GM23338 (cell line): ENCODE results near the gene FBXW4. TPM values are rescaled to one million over a fixed set of nuclear protein-coding genes. Genes with fewer than 3 reads are reported as not detected.

Source experiments
- ATAC-seq: fragments of 200-7000 bp; cut with Tn5 transposase; 3 replicates; pipeline ENCODE4 v1.9.1; 2020
- DNase-seq: peaks from one replicate; pipeline ENCODE4 v3.0.0-alpha.2; 2015; ENCODE audit warnings: low spot score
- H2AFZ ChIP-seq: fragments of 200-600 bp; sonication (generic); 2 replicates; pipeline ENCODE4 v1.8.0; 2016; ENCODE audit warnings: antibody characterized with exemption, mild to moderate bottlenecking, moderate library complexity
- H3F3A ChIP-seq: fragments of 200-600 bp; sonication (generic); replicated peaks from 2 replicates; pipeline ENCODE4 v1.8.0; 2017; ENCODE audit warnings: antibody characterized with exemption, mixed run types, low read depth
- H3K27ac ChIP-seq: fragments of 200-600 bp; sonication (generic); 2 replicates; pipeline ENCODE4 v1.6.1; 2016; ENCODE audit warnings: low read depth
- H3K27me3 ChIP-seq: fragments of 200-600 bp; sonication (generic); 2 replicates; pipeline ENCODE4 v1.8.0; 2016; ENCODE audit warnings: mild to moderate bottlenecking, mixed run types, moderate library complexity; ENCODE audit not compliant: insufficient read depth
- H3K36me3 ChIP-seq: fragments of 200-600 bp; sonication (generic); 2 replicates; pipeline ENCODE4 v1.8.0; 2016; ENCODE audit warnings: mild to moderate bottlenecking; ENCODE audit not compliant: insufficient read depth
- H3K4me1 ChIP-seq: fragments of 200-600 bp; sonication (generic); 2 replicates; pipeline ENCODE4 v1.8.0; 2016; ENCODE audit warnings: mild to moderate bottlenecking, moderate library complexity; ENCODE audit not compliant: insufficient read depth
- H3K4me2 ChIP-seq: fragments of 200-600 bp; sonication (generic); 2 replicates; pipeline ENCODE4 v1.7.1; 2017; ENCODE audit warnings: mixed run types
- H3K4me3 ChIP-seq: fragments of 200-600 bp; sonication (generic); 2 replicates; pipeline ENCODE4 v1.6.1; 2016; ENCODE audit warnings: mixed run types
- H3K79me2 ChIP-seq: fragments of 200-600 bp; sonication (generic); replicated peaks from 2 replicates; pipeline ENCODE4 v1.8.0; 2017; ENCODE audit warnings: mild to moderate bottlenecking; ENCODE audit not compliant: insufficient read depth
- H3K9me2 ChIP-seq: fragments of 200-600 bp; sonication (generic); 2 replicates; pipeline ENCODE4 v1.8.0; 2017; ENCODE audit not compliant: insufficient read depth
- H4K20me1 ChIP-seq: fragments of 200-600 bp; sonication (generic); replicated peaks from 2 replicates; pipeline ENCODE4 v1.8.0; 2017; ENCODE audit warnings: mild to moderate bottlenecking; ENCODE audit not compliant: insufficient read depth
- H3K27ac Mint-ChIP-seq: 2 replicates; pipeline ENCODE4 v1.8.0; 2020; ENCODE audit warnings: inconsistent platforms, mild to moderate bottlenecking, moderate library complexity, mixed read lengths
- H3K27me3 Mint-ChIP-seq: 3 replicates; pipeline ENCODE4 v1.8.0; 2022; ENCODE audit warnings: low read depth, mild to moderate bottlenecking, moderate library complexity, mixed read lengths, inconsistent platforms; ENCODE audit not compliant: insufficient read depth, poor library complexity
- H3K36me3 Mint-ChIP-seq: 3 replicates; pipeline ENCODE4 v1.8.0; 2021; ENCODE audit warnings: low read depth, mild to moderate bottlenecking, inconsistent platforms, moderate library complexity, mixed read lengths
- H3K4me1 Mint-ChIP-seq: 3 replicates; pipeline ENCODE4 v1.8.0; 2020; ENCODE audit warnings: mild to moderate bottlenecking, inconsistent platforms, mixed read lengths
- H3K4me3 Mint-ChIP-seq: 3 replicates; pipeline ENCODE4 v1.8.0; 2021; ENCODE audit warnings: moderate library complexity, mild to moderate bottlenecking, inconsistent platforms, mixed read lengths
- H3K9me3 Mint-ChIP-seq: 3 replicates; pipeline ENCODE4 v1.8.0; 2020; ENCODE audit warnings: moderate library complexity, mild to moderate bottlenecking, inconsistent platforms, mixed read lengths
- CREB1 ChIP-seq: fragments of 250-450 bp; sonication (Bioruptor Pico); IDR thresholded peaks from 2 replicates; pipeline ENCODE4 v1.5.0; 2020; ENCODE audit warnings: low read depth, mild to moderate bottlenecking, moderate library complexity
- CTCF ChIP-seq, 2 experiments: fragments of 200-600 bp in 1 of 2; sonication (generic) in 1 of 2; conservative IDR thresholded peaks; 2 replicates each; pipeline versions ENCODE4 v1.5.1 to v1.6.1; 2016 to 2017; ENCODE audit warnings: antibody characterized with exemption in 2 of 2, low read depth in 2 of 2, mild to moderate bottlenecking in 2 of 2, moderate library complexity in 1 of 2
- EZH2 ChIP-seq: fragments of 200-600 bp; sonication (generic); IDR thresholded peaks from one replicate; pipeline ENCODE4 v1.8.0; 2017; ENCODE audit warnings: antibody characterized with exemption, mild to moderate bottlenecking, low read depth; ENCODE audit not compliant: unreplicated experiment
- EZH2phosphoT487 ChIP-seq: fragments of 200-600 bp; sonication (generic); IDR thresholded peaks from one replicate; pipeline ENCODE4 v1.8.1; 2018; ENCODE audit warnings: antibody characterized with exemption; ENCODE audit not compliant: unreplicated experiment
- JUNB ChIP-seq: IDR thresholded peaks from one replicate; pipeline ENCODE4 v1.6.1; 2016; ENCODE audit warnings: antibody characterized with exemption; ENCODE audit not compliant: unreplicated experiment
- NANOG ChIP-seq: IDR thresholded peaks from 2 replicates; pipeline ENCODE4 v1.6.1; 2016; ENCODE audit warnings: antibody characterized with exemption, borderline replicate concordance
- POLR2AphosphoS5 ChIP-seq: IDR thresholded peaks from 2 replicates; pipeline ENCODE4 v1.6.1; 2016; ENCODE audit warnings: antibody characterized with exemption, low read depth
- ZNF331 ChIP-seq: fragments of 250-450 bp; sonication (Bioruptor Pico); IDR thresholded peaks from 2 replicates; pipeline ENCODE4 v1.5.0; 2020; ENCODE audit warnings: low read depth, mild to moderate bottlenecking, moderate library complexity
- ZNF462 ChIP-seq: fragments of 250-450 bp; sonication (Bioruptor Pico); IDR thresholded peaks from 2 replicates; pipeline ENCODE4 v1.5.0; 2020; ENCODE audit warnings: mild to moderate bottlenecking, moderate library complexity
- polyA plus RNA-seq: library from polyadenylated mRNA; unstranded; fragments of >200 nt; fragmentation: Nextera tagmentation; extraction: Ambion mirVana; gene quantifications from 2 replicates; pipeline ENCODE4 v1.2.1, GENCODE V29; 2016
- total RNA-seq: library from RNA; depleted of rRNA; stranded (reverse); fragments of >200 nt; shearing (Covaris generic); gene quantifications from 2 replicates; pipeline ENCODE4 v1.2.3, GENCODE V29; 2014
- TF ChIP-seq, protein P1 (sequence below): IDR thresholded peaks from one replicate; pipeline ENCODE4 v1.6.1; 2018; ENCODE audit warnings: antibody characterized with exemption; ENCODE audit not compliant: unreplicated experiment

Gene FBXW4
- total and polyA plus RNA-seq, 2 experiments from 2014 or later: 8.0 to 18.6 TPM

DNA sequence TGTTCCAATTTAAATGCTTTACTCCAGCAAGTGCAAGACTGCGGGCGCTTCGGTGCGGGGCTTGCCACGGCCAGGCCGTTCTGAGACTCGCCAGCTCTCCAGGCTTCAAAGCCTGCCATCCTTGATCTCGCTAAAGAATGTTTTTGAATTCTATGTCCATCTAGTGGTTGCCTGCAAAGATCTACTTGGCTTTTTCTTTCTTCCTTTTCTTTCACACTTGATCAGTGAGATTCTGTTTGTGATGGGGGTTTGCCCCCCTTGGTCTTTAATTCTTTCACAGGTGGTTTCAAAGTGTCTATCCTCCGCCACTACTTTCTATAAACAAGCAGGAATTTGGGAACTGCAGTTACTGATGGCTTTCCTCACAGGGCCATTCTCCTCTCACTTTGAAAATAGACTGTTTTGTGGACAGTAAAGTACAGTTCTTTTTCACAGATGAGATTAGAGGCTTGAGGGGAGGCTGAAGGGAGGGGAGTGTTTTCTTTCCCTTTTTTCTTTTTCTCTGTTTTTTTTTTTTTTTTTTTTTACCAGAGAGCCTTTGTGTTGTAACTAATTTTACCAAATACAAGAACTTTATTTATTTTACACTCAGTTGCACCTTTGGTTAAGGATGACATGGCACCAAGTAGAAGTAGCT lies 15.2 kb upstream of the FBXW4 start (continued):
- no peak for TF ChIP-seq ZNF462
- no peak for TF ChIP-seq ZNF331

DNA sequence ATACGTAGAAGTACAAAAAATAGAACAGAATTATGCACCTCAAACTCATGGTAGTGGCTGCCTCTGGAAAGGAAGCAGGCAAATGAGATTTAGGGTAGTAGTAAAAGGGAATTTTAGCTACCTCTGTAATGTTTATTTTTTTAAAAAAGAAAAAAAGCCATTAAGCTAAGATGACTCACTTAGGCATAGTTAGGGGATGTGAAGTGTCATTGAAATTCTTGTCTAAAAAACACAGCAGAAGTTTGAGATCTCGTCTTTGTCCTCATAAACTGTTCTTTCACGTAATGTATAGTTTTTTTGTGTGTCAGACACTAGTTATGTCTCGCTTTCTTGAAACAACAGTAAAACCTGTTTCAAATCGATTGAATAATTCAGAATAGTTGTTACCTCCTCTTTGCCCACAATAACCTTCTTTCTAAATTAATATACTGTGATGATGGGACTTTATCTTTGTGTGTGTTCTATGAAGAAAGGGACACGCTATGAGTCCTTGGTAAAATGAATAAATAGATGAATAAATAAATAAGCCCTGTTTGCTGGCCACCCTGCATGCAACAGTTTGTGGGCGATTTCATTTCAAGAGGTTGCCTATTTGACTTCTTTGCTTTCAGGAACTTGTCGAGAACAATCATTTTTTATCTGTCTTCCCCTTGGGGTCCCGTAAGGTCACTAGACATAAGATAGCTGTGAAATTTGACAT lies 14.5 kb upstream of the FBXW4 start:
- Mint-ChIP-seq H3K27ac (no peak overlapping the region), H3K9me3 (no peaks in the 10 kb centered on the region)
- TF ChIP-seq CREB1 (CRISPR knock-in tag): no peak
- TF ChIP-seq, protein P1, sequence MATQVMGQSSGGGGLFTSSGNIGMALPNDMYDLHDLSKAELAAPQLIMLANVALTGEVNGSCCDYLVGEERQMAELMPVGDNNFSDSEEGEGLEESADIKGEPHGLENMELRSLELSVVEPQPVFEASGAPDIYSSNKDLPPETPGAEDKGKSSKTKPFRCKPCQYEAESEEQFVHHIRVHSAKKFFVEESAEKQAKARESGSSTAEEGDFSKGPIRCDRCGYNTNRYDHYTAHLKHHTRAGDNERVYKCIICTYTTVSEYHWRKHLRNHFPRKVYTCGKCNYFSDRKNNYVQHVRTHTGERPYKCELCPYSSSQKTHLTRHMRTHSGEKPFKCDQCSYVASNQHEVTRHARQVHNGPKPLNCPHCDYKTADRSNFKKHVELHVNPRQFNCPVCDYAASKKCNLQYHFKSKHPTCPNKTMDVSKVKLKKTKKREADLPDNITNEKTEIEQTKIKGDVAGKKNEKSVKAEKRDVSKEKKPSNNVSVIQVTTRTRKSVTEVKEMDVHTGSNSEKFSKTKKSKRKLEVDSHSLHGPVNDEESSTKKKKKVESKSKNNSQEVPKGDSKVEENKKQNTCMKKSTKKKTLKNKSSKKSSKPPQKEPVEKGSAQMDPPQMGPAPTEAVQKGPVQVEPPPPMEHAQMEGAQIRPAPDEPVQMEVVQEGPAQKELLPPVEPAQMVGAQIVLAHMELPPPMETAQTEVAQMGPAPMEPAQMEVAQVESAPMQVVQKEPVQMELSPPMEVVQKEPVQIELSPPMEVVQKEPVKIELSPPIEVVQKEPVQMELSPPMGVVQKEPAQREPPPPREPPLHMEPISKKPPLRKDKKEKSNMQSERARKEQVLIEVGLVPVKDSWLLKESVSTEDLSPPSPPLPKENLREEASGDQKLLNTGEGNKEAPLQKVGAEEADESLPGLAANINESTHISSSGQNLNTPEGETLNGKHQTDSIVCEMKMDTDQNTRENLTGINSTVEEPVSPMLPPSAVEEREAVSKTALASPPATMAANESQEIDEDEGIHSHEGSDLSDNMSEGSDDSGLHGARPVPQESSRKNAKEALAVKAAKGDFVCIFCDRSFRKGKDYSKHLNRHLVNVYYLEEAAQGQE: no peak
- TF ChIP-seq POLR2AphosphoS5: no peak
- no peak for TF ChIP-seq CTCF (conservative IDR thresholded peaks at IDR 0.05; ENCODE audit: low read depth in 2 of 2)
- no peak for TF ChIP-seq NANOG
- TF ChIP-seq ZNF331: no peak
- no peak for TF ChIP-seq JUNB
- TF ChIP-seq EZH2phosphoT487: no peak
- TF ChIP-seq EZH2: no peak

More for the DNA sequence above, 14.5 kb upstream of the FBXW4 start:
- Histone ChIP-seq H3K27me3 (no peaks in the 10 kb centered on the region), H3K4me3 (no peak overlapping the region), H3K4me2 (no peak overlapping the region), H3K4me1 (peaks cover 5% of the 10 kb centered on the region; the same call in 1 of the 2 replicates), H3K27ac (no peak overlapping the region), H3K9me2 (no peaks in the 10 kb centered on the region), H4K20me1 (no peaks in the 10 kb centered on the region), H3K79me2 (no peaks in the 10 kb centered on the region), H3K36me3 (no peaks in the 10 kb centered on the region), H3F3A (no peaks in the 10 kb centered on the region), H2AFZ (no peak overlapping the region; the same call in 1 of the 2 replicates)
- DNase-seq (no peak), ATAC-seq (no peak)
- no peaks in the 10 kb centered on the region for H3K36me3 Mint-ChIP-seq
- H3K27me3 Mint-ChIP-seq: no peaks in the 10 kb centered on the region
- peaks cover 5% of the 10 kb centered on the region for H3K4me1 Mint-ChIP-seq
- H3K4me3 Mint-ChIP-seq: no peak overlapping the region
